ENCODE results near the gene ABCF2. TPM values are rescaled to one million over a fixed set of nuclear protein-coding genes. Genes with fewer than 3 reads are reported as not detected.

Gene ABCF2
- total RNA-seq, 1 donor from 2014 or later: 47.3 TPM

GRCh38 chr7:151242159-151243044 is 15.4 kb upstream of the ABCF2 start:
- Mint-ChIP-seq H3K4me3 (no peak overlapping the region), H3K27ac (no peak overlapping the region), H3K36me3 (ENCODE audit: low read depth) (peaks cover 14% of the 10 kb centered on the region), H3K9me3 (no peaks in the 10 kb centered on the region), H3K27me3 (peaks cover 10% of the 10 kb centered on the region), H3K4me1 (peaks cover 38% of the 10 kb centered on the region)
- DNase-seq (no peak), ATAC-seq (ENCODE audit: low read depth) (no peak)
- POLR2A ChIA-PET: interaction anchor here (1.9 to 2.6 kb wide), 2 partner anchors 9 to 15 kb away, joined by 9 to 23 read pairs; partner anchors contain the start of genes ABCF2 and CHPF2
- CTCF ChIA-PET: interaction anchor here (0.9 to 1.4 kb wide), 3 partner anchors 12 to 75 kb away, joined by 3 to 4 read pairs (median 3); partner anchors contain the start of gene ABCF2
- intact Hi-C loops (cut with micrococcal nuclease): no loop called here
- TF ChIP-seq CTCF (IDR thresholded peaks at IDR 0.05): no peak

GRCh38 chr7:151241755-151242096 is 14.7 kb upstream of the ABCF2 start:
- Mint-ChIP-seq H3K27me3 (peaks cover 8% of the 10 kb centered on the region), H3K9me3 (no peaks in the 10 kb centered on the region), H3K4me3 (no peak overlapping the region), H3K27ac (no peak overlapping the region), H3K4me1 (peaks cover 34% of the 10 kb centered on the region), H3K36me3 (ENCODE audit: low read depth) (peaks cover 20% of the 10 kb centered on the region)
- ChIA-PET POLR2A (interaction anchor here (1.9 kb wide), 1 partner anchor 15 kb away, joined by 9 read pairs; the partner anchor contains the start of gene ABCF2), CTCF (no interaction called here)
- TF ChIP-seq CTCF (IDR thresholded peaks at IDR 0.05): no peak
- intact Hi-C loops (cut with micrococcal nuclease): no loop called here
- no peak for ATAC-seq (ENCODE audit: low read depth)
- no peak for DNase-seq

- peaks cover 26% of the 10 kb centered on the region for H3K36me3 Mint-ChIP-seq (ENCODE audit: low read depth)
- intact Hi-C loops (cut with micrococcal nuclease): no loop called here
- ChIA-PET POLR2A (no interaction called here), CTCF (no interaction called here)
- TF ChIP-seq CTCF (IDR thresholded peaks at IDR 0.05): no peak
- H3K9me3 Mint-ChIP-seq: no peaks in the 10 kb centered on the region
- peaks cover 6% of the 10 kb centered on the region for H3K27me3 Mint-ChIP-seq
- no peak for DNase-seq
- H3K4me1 Mint-ChIP-seq: peaks cover 31% of the 10 kb centered on the region
- H3K4me3 Mint-ChIP-seq: no peak overlapping the region
- no peak for ATAC-seq (ENCODE audit: low read depth)
- H3K27ac Mint-ChIP-seq: no peak overlapping the region
Measured at GRCh38 chr7:151240942-151241754, 14.1 kb upstream of the ABCF2 start.

- Mint-ChIP-seq H3K9me3 (no peaks in the 10 kb centered on the region), H3K4me3 (no peak overlapping the region), H3K27ac (no peak overlapping the region), H3K36me3 (ENCODE audit: low read depth) (peaks cover 30% of the 10 kb centered on the region), H3K27me3 (peaks cover 6% of the 10 kb centered on the region), H3K4me1 (peaks cover 27% of the 10 kb centered on the region)
- ChIA-PET CTCF (no interaction called here), POLR2A (interaction anchor here (0.7 kb wide), 1 partner anchor 13 kb away, joined by 3 read pairs; no protein-coding TSS in a partner anchor)
- TF ChIP-seq CTCF (IDR thresholded peaks at IDR 0.05): no peak
- intact Hi-C loops (cut with micrococcal nuclease): no loop called here
- ATAC-seq (ENCODE audit: low read depth) (no peak), DNase-seq (no peak)
Measured at GRCh38 chr7:151240536-151240935, 13.5 kb upstream of the ABCF2 start.

All from activated B cell treated with CpG ODN at 0.5 μM for 24 hours (primary cell).